ENCODE results near the gene ISM1.

GRCh38 chr20:13259921-13260320 is 38.8 kb downstream of the ISM1 start:
- TF ChIP-seq POLR2A (IDR thresholded peaks at IDR 0.05) (no peak), CTCF (IDR thresholded peaks at IDR 0.05) (no peak), POLR2AphosphoS5 (IDR thresholded peaks at IDR 0.05) (no peak), EP300 (IDR thresholded peaks at IDR 0.05) (no peak)

Measured in upper lobe of left lung (tissue), 4 donors.